ENCODE results near the gene KRTAP10-10.
"Not testable (repeated sequence)": the region's sequence is repeated elsewhere in the genome, so short reads cannot be mapped to it uniquely, and the experiment has no call there.

Gene KRTAP10-10

DNA sequence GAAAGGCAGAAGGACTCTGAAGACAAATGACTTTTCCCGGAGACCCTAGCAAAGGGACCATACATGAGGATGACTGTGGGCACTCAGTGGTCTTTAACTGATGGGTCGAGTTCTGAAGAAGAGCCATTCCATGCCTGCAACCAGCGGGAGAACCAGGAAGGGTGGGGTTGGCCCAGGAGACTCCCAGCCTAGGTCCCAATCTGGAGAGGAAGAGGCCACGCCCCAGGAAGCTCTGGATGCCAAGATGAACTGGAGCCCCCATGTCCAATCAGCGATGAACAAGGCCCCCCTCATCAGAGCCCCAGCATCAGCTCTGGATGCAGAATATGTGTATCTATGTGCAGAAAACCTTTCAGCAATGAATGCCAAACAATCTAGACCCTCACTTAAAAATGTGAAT is 3.6 kb downstream of the KRTAP10-10 start:
- Histone ChIP-seq H3K79me2 (ENCODE audit: insufficient read depth, low read length) (no peaks in the 10 kb centered on the region), H2AFZ (ENCODE audit: low read depth, low read length) (no peak overlapping the region), H4K20me1 (ENCODE audit: insufficient read depth, low read length) (no peaks in the 10 kb centered on the region), H3K27me3 (ENCODE audit: insufficient read depth, low read length, poor library complexity) (no peaks in the 10 kb centered on the region), H3K27ac (ENCODE audit: low read length) (no peak overlapping the region), H3K4me2 (ENCODE audit: insufficient read depth, low read length) (no peak overlapping the region), H3K4me3 (ENCODE audit: low read depth in 1 of 2, low read length in 2 of 2) (no peak overlapping the region), H3K36me3 (ENCODE audit: insufficient read depth, low read length) (no peaks in the 10 kb centered on the region), H3K9ac (ENCODE audit: low read depth, low read length) (no peak overlapping the region), H3K9me3 (ENCODE audit: insufficient read depth, low read length, severe bottlenecking) (peaks cover 17% of the 10 kb centered on the region), H3K4me1 (ENCODE audit: insufficient read depth, low read length) (no peaks in the 10 kb centered on the region)
- ATAC-seq (ENCODE audit: insufficient read depth, low read depth) (no peak), DNase-seq (no peak)
- TF ChIP-seq CTCF (IDR thresholded peaks at IDR 0.05; ENCODE audit: borderline replicate concordance, extremely low read depth, low read length, poor library complexity, severe bottlenecking) (no peak), EZH2 (IDR thresholded peaks at IDR 0.05; ENCODE audit: borderline replicate concordance, low read depth, low read length, severe bottlenecking) (no peak)

GRCh38 chr21:44643741-44644310 is 6.7 kb downstream of the KRTAP10-10 start:
- H3K9me3 ChIP-seq (ENCODE audit: insufficient read depth, low read length, severe bottlenecking), result peaks cover 17% of the 10 kb centered on the region
- no peaks in the 10 kb centered on the region for H3K4me1 ChIP-seq (ENCODE audit: insufficient read depth, low read length)
- H3K27ac ChIP-seq (ENCODE audit: low read length), result no peak overlapping the region
- H3K4me2 ChIP-seq (ENCODE audit: insufficient read depth, low read length), result no peak overlapping the region
- no peaks in the 10 kb centered on the region for H3K36me3 ChIP-seq (ENCODE audit: insufficient read depth, low read length)
- H3K27me3 ChIP-seq (ENCODE audit: insufficient read depth, low read length, poor library complexity), result no peaks in the 10 kb centered on the region
- TF ChIP-seq EZH2 (IDR thresholded peaks at IDR 0.05; ENCODE audit: borderline replicate concordance, low read depth, low read length, severe bottlenecking) (no peak), CTCF (IDR thresholded peaks at IDR 0.05; ENCODE audit: borderline replicate concordance, extremely low read depth, low read length, poor library complexity, severe bottlenecking) (no peak)
- ATAC-seq (ENCODE audit: insufficient read depth, low read depth) (no peak), DNase-seq (no peak)
- H3K9ac ChIP-seq (ENCODE audit: low read depth, low read length), result no peak overlapping the region
- no peak overlapping the region for H3K4me3 ChIP-seq (ENCODE audit: low read depth in 1 of 2, low read length in 2 of 2)
- no peaks in the 10 kb centered on the region for H3K79me2 ChIP-seq (ENCODE audit: insufficient read depth, low read length)
- no peak overlapping the region for H2AFZ ChIP-seq (ENCODE audit: low read depth, low read length)
- H4K20me1 ChIP-seq (ENCODE audit: insufficient read depth, low read length), result no peaks in the 10 kb centered on the region

DNA sequence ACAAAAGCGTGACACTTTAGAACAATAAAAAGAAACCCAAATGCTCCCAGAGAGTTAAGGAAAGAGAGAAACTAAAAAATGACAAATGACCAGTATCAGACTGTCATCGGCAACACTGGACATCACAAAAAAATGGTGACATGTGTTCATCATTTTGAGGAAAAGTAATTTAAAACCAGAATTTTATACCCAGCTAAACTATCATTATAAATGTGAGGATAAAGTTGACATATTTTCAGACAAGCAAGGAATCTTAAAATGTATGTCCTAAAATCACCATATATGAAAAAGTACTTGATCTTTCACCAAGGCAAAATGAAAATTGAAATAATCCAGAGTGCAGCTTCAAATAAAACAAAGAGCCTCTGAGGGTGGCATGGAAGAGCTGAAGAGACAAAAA is 7.7 kb downstream of the KRTAP10-10 start:
- DNase-seq (no peak), ATAC-seq (ENCODE audit: insufficient read depth, low read depth) (no peak)
- no peak overlapping the region for H3K4me2 ChIP-seq (ENCODE audit: insufficient read depth, low read length)
- TF ChIP-seq EZH2 (IDR thresholded peaks at IDR 0.05; ENCODE audit: borderline replicate concordance, low read depth, low read length, severe bottlenecking), result no peak
- TF ChIP-seq CTCF (IDR thresholded peaks at IDR 0.05; ENCODE audit: borderline replicate concordance, extremely low read depth, low read length, poor library complexity, severe bottlenecking), result no peak
- no peak overlapping the region for H3K4me3 ChIP-seq (ENCODE audit: low read depth in 1 of 2, low read length in 2 of 2)
- H3K27me3 ChIP-seq (ENCODE audit: insufficient read depth, low read length, poor library complexity), result no peaks in the 10 kb centered on the region
- no peak overlapping the region for H3K9ac ChIP-seq (ENCODE audit: low read depth, low read length)
- peaks cover 17% of the 10 kb centered on the region for H3K9me3 ChIP-seq (ENCODE audit: insufficient read depth, low read length, severe bottlenecking)
- H3K36me3 ChIP-seq (ENCODE audit: insufficient read depth, low read length), result no peaks in the 10 kb centered on the region
- H3K27ac ChIP-seq (ENCODE audit: low read length), result no peak overlapping the region
- H2AFZ ChIP-seq (ENCODE audit: low read depth, low read length), result no peak overlapping the region
- H4K20me1 ChIP-seq (ENCODE audit: insufficient read depth, low read length), result no peaks in the 10 kb centered on the region
- H3K4me1 ChIP-seq (ENCODE audit: insufficient read depth, low read length), result no peaks in the 10 kb centered on the region
- no peaks in the 10 kb centered on the region for H3K79me2 ChIP-seq (ENCODE audit: insufficient read depth, low read length)

GRCh38 chr21:44646366-44647221 is 9.4 kb downstream of the KRTAP10-10 start, which contains the start of gene KRTAP10-11:
TSS of gene KRTAP10-11 (plus strand) at chr21:44646414. CDS start at chr21:44646459, 45 bp downstream.
- H3K9me3 ChIP-seq (ENCODE audit: insufficient read depth, low read length, severe bottlenecking), result peaks cover 17% of the 10 kb centered on the region
- H4K20me1 ChIP-seq (ENCODE audit: insufficient read depth, low read length); H3K79me2 ChIP-seq (ENCODE audit: insufficient read depth, low read length); DNase-seq; ATAC-seq (ENCODE audit: insufficient read depth, low read depth); H3K36me3 ChIP-seq (ENCODE audit: insufficient read depth, low read length); H3K27me3 ChIP-seq (ENCODE audit: insufficient read depth, low read length, poor library complexity); H2AFZ ChIP-seq (ENCODE audit: low read depth, low read length); H3K4me1 ChIP-seq (ENCODE audit: insufficient read depth, low read length); H3K27ac ChIP-seq (ENCODE audit: low read length); H3K9ac ChIP-seq (ENCODE audit: low read depth, low read length); H3K4me3 ChIP-seq (ENCODE audit: low read depth in 1 of 2, low read length in 2 of 2); H3K4me2 ChIP-seq (ENCODE audit: insufficient read depth, low read length): not testable (repeated sequence)

Measured in DND-41 (cell line).